SH-SY5Y (cell line): ENCODE data around the gene BAIAP2.
A peak's percentile ranks its signal among the peaks of the same experiment; 100 is the strongest.

Source experiments
- GATA2 ChIP-seq: IDR thresholded peaks from 2 replicates; pipeline ENCODE4 v1.6.1; 2011; ENCODE audit warnings: mild to moderate bottlenecking, low read depth, low read length
- GATA3 ChIP-seq: IDR thresholded peaks from 2 replicates; pipeline ENCODE4 v1.6.1; 2011; ENCODE audit warnings: low read depth, mild to moderate bottlenecking, low read length, moderate library complexity

GRCh38 chr17:81076141-81076679, 41.3 kb downstream of the BAIAP2 start:
- TF ChIP-seq GATA2 (peak; percentile 89), GATA3 (no peak)
